GM21786 (cell line): ENCODE data around the gene BICD2.

ENCODE experiments used
- ATAC-seq: cut with Tn5 transposase; IDR thresholded peaks from one replicate; pipeline ENCODE4 v1.9.1; 2021; ENCODE audit not compliant: unreplicated experiment

Gene BICD2

DNA sequence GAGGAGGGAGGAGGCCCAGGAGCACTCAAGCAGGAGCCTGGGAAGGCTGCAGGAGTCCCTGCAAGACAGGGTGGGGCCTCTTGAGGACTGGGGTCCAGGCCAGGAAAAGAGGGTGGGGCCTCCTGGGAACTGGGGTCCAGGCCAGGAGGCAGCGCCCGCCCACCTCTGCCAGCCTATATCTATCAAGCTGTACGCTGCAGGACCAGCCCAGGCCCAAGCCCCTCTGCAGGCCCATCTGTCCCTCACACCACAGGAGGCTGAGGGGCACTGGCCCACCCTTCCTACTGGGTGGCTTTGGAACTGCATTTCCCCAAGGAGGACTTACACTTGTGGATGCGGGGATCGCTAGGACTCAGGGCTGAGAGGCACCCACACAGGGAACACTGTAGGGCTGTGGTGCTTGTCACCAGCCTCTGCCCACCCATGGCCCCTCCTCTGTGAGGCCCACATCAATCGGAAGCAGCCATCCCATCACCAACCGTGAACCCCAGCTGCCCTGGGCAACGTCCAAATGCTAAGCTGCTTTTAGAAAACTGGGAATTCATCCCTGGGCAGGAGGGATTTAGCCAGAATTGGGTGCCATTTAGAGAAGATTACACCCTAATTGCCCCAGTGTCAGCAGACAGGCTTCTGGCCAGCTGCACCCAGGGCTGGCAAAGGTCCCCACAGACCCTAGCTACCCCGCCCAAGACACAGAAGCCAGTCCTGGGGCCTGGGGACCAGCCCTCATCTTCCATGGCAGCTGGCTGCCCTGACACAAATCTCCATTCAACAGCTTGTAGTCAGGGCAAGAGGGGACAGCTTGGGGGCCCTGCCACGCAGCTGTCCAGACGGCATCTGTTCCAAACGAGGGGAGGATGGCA, 15.3 kb downstream of the BICD2 start:
- ATAC-seq: no peak

- no peak for ATAC-seq
These were observed 16.5 kb downstream of the BICD2 start for GRCh38 chr9:92748233-92748497.

- no peak for ATAC-seq
These were observed 17.0 kb downstream of the BICD2 start for GRCh38 chr9:92747459-92748232.

GRCh38 chr9:92746567-92747458, 17.8 kb downstream of the BICD2 start:
- no peak for ATAC-seq

GRCh38 chr9:92745881-92746280, 18.8 kb downstream of the BICD2 start:
- no peak for ATAC-seq

DNA sequence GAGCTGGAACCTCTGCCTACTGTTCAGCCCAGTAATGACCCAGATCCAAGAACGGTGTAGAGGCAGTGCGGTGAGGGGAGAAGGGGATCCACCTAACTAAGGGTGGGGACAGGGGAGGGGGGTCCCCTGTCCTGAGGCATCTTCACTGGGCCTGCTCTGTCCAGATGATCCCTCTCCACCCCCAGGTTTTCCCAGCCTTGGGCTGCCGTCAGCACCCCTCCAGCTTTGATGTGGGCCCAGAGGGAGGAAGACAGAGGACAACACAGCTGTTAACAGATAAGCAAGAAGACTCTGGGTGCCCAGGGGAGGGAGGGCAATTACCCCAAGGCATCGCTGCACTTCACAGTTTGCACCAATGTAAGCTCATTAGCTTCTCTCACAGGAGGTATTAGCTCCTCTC, 19.3 kb downstream of the BICD2 start:
- no peak for ATAC-seq

DNA sequence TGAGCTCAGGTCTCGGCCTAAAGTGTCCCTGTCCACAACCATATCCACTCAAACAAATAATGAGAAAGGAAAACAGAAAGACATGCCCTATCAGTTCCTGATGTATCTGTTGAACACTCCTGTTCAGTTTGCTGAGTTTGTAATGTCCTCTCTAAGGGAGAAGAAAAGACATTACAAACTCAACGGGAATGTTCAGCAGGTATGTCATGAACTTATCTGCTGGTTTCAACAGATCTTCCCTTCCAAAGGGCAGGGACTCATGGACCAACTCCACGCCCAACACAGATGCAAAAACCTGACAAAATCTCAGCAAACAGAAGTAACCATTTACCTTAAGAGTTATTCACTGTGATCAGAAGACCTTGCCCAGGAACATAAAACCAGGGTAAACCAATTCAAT, 23.7 kb downstream of the BICD2 start:
- ATAC-seq: no peak

DNA sequence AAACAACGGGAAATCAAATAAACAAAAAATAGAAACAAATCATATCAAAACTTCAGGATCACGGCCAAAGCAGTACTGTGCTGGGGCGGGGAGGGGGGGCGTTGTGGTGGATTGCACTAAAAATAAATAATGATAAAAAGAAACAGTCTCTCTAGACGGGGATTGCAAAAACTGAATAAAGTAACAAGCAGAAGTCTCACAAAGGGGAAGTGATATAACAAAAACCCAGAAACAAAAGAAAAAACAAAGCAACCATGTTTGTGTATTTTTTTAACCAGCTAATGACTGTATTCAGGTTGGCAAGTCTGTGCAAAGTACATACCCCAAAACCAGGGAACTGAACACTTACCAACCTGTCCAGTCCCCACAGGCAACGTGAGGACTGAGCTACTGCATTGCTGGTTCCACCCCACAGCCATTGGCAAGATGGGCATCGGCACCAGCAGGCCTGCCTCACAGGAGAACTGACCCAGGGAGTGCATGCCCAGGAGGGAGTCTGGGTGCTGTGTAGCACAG, 24.1 kb downstream of the BICD2 start:
- no peak for ATAC-seq

GRCh38 chr9:92740009-92740408, 24.6 kb downstream of the BICD2 start:
- ATAC-seq: no peak

DNA sequence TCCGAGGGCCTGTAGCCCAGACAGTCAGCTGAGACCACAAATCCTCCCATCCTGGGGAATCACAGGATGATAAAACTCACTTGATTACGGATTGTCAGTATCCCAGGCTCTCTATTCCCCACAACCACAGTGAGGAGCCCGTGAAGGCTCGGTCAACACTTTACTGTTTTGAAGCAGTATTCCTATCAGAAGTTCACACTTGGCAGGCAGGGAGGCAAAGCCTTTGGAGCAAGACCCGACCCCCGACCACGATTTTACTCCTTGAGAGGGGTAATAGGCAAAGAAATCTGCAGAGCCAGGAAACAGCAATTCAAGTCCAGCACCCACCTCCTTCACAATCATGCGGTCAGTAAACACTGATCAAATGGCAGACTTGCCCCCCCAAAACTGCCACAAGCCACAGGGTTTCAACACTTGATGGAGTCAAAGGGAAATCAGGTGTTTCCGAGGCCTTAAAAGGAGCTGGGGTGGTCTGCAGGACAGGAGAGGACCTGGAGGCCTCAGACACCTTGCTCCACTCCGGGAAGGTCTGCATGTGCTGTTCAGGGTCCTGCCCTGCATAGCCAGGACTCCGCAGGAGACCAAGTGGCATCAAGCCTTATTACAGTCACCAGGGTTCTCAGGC, 25.2 kb downstream of the BICD2 start:
- no peak for ATAC-seq

DNA sequence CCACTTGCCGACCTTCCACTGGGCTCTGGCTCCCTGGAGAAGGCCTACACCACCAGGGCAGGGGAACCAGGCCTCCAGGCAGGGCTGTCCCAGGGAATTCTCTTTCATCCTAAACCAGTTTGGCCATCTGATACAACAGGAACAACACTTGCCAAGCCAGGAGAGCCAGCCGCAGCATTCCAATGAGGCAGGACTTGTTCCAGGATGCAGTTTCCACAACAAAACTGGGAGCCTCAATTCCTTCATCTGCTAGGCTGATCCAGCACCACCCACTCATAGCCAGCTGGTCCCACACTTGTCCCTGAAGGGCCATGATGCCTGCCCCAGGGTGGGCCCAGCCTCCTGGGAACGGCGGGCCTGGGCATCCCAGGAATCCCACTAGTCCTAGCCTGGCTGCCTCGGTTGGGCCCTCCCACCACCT, 26.0 kb downstream of the BICD2 start:
- ATAC-seq: no peak

- no peak for ATAC-seq
These were observed 26.9 kb downstream of the BICD2 start for GRCh38 chr9:92737611-92738299.

- ATAC-seq: no peak
These were observed 27.4 kb downstream of the BICD2 start for GRCh38 chr9:92737216-92737606.

GRCh38 chr9:92736563-92737215, 27.9 kb downstream of the BICD2 start:
- no peak for ATAC-seq

DNA sequence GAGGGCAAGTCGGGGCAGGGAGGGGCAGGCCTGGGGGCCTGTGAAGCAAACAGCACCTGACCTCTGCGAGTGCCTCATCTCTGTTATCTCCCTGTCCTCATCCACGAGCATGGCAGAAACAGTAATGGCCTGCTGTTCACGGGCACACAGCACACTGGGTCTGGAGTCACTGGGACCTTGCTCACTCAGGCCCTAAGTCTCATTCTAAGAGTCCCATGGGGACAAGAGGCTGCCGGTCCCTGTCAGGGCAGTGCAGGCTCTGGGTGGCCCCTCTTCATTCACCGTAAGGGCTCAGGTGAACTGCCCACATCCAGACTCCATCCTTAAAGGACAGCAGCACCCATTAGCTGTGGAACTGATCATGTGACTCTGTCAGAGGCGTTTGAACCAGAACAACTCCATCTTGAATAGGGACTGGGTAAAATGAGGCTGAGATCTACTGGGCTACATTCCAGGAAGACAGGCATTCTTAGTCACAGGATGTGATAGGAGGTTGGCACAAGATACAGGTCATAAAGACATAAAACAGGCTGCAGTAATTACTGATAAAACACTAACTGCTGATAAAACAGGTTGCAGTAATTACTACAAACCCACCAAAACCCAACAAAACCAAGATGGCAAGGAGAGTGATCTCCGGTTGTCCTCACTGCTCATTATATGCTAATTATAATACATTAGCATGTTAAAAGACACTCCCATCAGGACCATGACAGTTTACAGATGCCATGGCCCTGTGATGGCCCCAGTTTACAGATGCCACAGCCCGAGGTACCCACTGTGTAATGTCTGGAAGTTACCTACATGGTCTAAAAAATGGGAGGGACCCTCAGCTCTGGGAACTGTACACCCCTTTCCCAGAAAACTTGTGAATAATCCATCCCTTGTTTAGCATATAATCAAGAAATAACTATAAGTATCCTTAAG, 28.7 kb downstream of the BICD2 start:
- no peak for ATAC-seq

DNA sequence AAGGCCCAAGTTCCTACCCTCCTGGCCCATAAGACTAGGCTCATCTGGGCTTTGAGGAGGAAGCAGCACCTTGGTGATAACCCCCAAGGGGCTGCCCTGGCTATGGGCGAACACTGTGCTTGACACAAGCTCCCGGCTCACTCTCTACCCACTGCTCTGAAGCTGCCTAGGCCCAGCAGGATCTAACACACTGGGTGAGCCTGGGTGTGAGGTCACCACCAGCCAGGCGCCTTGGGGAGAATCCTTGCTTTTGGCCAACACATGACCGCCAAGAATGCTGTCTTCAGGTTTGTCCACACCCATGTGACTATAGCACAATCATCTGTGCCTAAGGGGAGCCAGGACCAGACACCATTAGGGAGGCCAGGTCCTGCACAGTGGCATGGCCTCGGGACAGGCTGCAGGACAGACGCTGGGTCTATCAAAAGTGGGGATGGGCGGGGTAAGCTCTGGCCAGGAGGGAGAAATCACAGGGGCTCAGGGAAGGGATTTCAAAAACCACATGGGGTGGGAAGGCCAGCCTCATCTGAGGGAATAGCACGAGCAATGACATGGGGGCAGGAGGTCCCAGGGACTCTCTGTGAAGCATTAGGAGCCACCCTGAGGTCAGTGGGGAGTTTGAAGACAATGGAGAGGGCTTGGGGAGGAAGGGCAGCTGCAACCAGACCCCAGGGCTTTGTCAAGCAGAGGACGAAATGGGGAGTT, 29.6 kb downstream of the BICD2 start:
- no peak for ATAC-seq

DNA sequence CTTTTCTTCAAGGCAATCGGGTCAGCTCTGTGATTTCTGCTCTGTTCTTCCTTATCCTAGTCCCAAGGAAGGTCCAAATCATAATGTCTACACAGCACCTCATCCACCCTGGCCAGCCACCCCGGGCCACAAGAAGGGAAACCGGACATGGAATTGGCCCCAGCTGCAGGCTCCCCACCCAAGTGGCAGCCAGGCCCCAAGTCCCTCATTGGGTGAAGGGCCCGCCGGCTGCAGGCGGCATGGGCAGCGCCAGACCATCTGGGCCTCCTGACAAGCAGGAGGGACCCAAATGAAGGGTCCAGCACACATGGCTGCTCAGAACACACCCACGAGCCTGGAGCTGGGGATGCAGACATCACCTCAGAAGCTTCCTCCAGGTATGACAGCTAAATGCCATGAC, 33.7 kb downstream of the BICD2 start:
- no peak for ATAC-seq

GRCh38 chr9:92729735-92730155, 34.9 kb downstream of the BICD2 start:
- no peak for ATAC-seq
